Smooth muscle cell (in vitro differentiated cells): ENCODE measurements around the gene ELMO1. TPM values are rescaled to one million over a fixed set of nuclear protein-coding genes. Genes with fewer than 3 reads are reported as not detected.

Experiments used
- DNase-seq: peaks from one replicate; lab custom pipeline; 2025; ENCODE audit not compliant: unreplicated experiment; lab: John Stamatoyannopoulos, UW
- H2AFZ ChIP-seq: fragments of 200-600 bp; sonication (generic); 2 replicates; pipeline ENCODE4 v1.6.0; 2016; ENCODE audit warnings: antibody characterized with exemption, low read depth, mild to moderate bottlenecking
- H3F3A ChIP-seq: fragments of 200-600 bp; sonication (generic); 2 replicates; pipeline ENCODE4 v1.6.0; 2017; ENCODE audit warnings: antibody characterized with exemption, low read depth
- H3K27ac ChIP-seq: fragments of 200-600 bp; sonication (generic); 2 replicates; pipeline ENCODE4 v1.5.1; 2016; ENCODE audit warnings: low read depth, mild to moderate bottlenecking
- H3K27me3 ChIP-seq: fragments of 200-600 bp; sonication (generic); 2 replicates; pipeline ENCODE4 v1.6.1; 2016; ENCODE audit warnings: low read depth, mild to moderate bottlenecking
- H3K36me3 ChIP-seq: fragments of 200-600 bp; sonication (generic); 2 replicates; pipeline ENCODE4 v1.5.1; 2016; ENCODE audit warnings: low read depth
- H3K4me1 ChIP-seq: fragments of 200-600 bp; sonication (generic); 2 replicates; pipeline ENCODE4 v1.5.1; 2016; ENCODE audit warnings: low read depth
- H3K4me2 ChIP-seq: fragments of 200-600 bp; sonication (generic); 2 replicates; pipeline ENCODE4 v1.6.0; 2016; ENCODE audit warnings: mild to moderate bottlenecking
- H3K4me3 ChIP-seq: fragments of 200-600 bp; sonication (generic); 2 replicates; pipeline ENCODE4 v1.5.1; 2016; ENCODE audit warnings: mild to moderate bottlenecking
- H3K79me2 ChIP-seq: fragments of 200-600 bp; sonication (generic); 2 replicates; pipeline ENCODE4 v1.6.0; 2016; ENCODE audit warnings: low read depth, mild to moderate bottlenecking
- H3K9ac ChIP-seq: fragments of 200-600 bp; sonication (generic); 2 replicates; pipeline ENCODE4 v1.6.0; 2016; ENCODE audit warnings: low read depth
- H3K9me3 ChIP-seq: fragments of 200-600 bp; sonication (generic); replicated peaks from 2 replicates; pipeline ENCODE4 v1.5.1; 2016; ENCODE audit warnings: low read depth
- H4K20me1 ChIP-seq: fragments of 200-600 bp; sonication (generic); 2 replicates; pipeline ENCODE4 v1.6.0; 2016; ENCODE audit warnings: low read depth
- WGBS: methylation state at CpG from one replicate; pipeline ENCODE4 v1.1.7; 2016; ENCODE audit warnings: low lambda C conversion rate; 5-methylcytosine and 5-hydroxymethylcytosine counted together
- polyA plus RNA-seq: library from polyadenylated mRNA; unstranded; fragments of >200 nt; fragmentation: Nextera tagmentation; extraction: Ambion mirVana; gene quantifications from 2 replicates; pipeline ENCODE4 v1.2.1, GENCODE V29; 2016
- total RNA-seq: library from RNA; depleted of rRNA; stranded (reverse); fragments of >200 nt; gene quantifications from 2 replicates; pipeline ENCODE4 v1.2.3, GENCODE V29; 2014
- TF ChIP-seq, protein P1 (sequence below): fragments of 200-600 bp; sonication (generic); IDR thresholded peaks from 2 replicates; pipeline ENCODE4 v1.5.1; 2017; ENCODE audit warnings: borderline replicate concordance, mild to moderate bottlenecking, antibody characterized with exemption; ENCODE audit not compliant: insufficient read depth, poor library complexity, severe bottlenecking

The ELMO1 gene
- total and polyA plus RNA-seq, 2 experiments from 2014 or later, result 8.2 to 36.0 TPM

GRCh38 chr7:36827726-36828703 is 620.6 kb downstream of the ELMO1 start:
- Histone ChIP-seq H3K36me3 (no peaks in the 10 kb centered on the region), H3K9ac (no peak overlapping the region), H3K4me2 (no peak overlapping the region), H3K4me3 (no peak overlapping the region), H3K27ac (no peak overlapping the region), H3K4me1 (no peaks in the 10 kb centered on the region), H3K9me3 (peaks cover 6% of the 10 kb centered on the region), H3K79me2 (no peaks in the 10 kb centered on the region), H3K27me3 (peaks cover 4% of the 10 kb centered on the region), H3F3A (no peaks in the 10 kb centered on the region), H2AFZ (no peak overlapping the region), H4K20me1 (no peaks in the 10 kb centered on the region)
- TF ChIP-seq, protein P1, sequence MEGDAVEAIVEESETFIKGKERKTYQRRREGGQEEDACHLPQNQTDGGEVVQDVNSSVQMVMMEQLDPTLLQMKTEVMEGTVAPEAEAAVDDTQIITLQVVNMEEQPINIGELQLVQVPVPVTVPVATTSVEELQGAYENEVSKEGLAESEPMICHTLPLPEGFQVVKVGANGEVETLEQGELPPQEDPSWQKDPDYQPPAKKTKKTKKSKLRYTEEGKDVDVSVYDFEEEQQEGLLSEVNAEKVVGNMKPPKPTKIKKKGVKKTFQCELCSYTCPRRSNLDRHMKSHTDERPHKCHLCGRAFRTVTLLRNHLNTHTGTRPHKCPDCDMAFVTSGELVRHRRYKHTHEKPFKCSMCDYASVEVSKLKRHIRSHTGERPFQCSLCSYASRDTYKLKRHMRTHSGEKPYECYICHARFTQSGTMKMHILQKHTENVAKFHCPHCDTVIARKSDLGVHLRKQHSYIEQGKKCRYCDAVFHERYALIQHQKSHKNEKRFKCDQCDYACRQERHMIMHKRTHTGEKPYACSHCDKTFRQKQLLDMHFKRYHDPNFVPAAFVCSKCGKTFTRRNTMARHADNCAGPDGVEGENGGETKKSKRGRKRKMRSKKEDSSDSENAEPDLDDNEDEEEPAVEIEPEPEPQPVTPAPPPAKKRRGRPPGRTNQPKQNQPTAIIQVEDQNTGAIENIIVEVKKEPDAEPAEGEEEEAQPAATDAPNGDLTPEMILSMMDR, result no peak
- DNase-seq, result no peak
- 91% methylated on average over 8 of the region's 8 CpGs for WGBS

DNA sequence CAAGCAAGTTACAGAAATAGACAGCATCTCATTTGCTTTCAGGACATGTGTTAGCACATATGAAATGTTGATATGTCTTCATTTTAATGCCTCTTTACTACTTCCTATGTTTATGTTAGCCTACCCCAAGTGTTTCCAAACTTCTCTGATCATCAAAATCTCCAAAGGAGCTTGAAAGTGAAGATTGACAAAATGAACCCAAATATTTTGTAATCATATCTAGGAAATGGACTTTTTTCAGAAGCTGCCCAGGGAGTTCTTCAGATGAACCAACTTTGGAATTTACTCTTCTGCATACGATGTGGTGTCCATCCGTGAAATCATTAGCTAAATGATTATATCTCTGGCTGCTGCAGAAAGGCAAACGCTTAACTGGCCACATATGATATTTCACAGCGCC is 623.2 kb downstream of the ELMO1 start:
- Histone ChIP-seq H3K4me3 (no peak overlapping the region), H3K4me2 (no peak overlapping the region), H3K79me2 (no peaks in the 10 kb centered on the region), H2AFZ (no peak overlapping the region), H3K9ac (no peak overlapping the region), H3K9me3 (peaks cover 6% of the 10 kb centered on the region), H4K20me1 (no peaks in the 10 kb centered on the region), H3K4me1 (no peaks in the 10 kb centered on the region), H3K27ac (no peak overlapping the region), H3F3A (no peaks in the 10 kb centered on the region), H3K27me3 (peaks cover 4% of the 10 kb centered on the region), H3K36me3 (no peaks in the 10 kb centered on the region)
- TF ChIP-seq, protein P1, result no peak
- DNase-seq, result no peak
- WGBS, result 95% methylated on average over 4 of the region's 4 CpGs

DNA sequence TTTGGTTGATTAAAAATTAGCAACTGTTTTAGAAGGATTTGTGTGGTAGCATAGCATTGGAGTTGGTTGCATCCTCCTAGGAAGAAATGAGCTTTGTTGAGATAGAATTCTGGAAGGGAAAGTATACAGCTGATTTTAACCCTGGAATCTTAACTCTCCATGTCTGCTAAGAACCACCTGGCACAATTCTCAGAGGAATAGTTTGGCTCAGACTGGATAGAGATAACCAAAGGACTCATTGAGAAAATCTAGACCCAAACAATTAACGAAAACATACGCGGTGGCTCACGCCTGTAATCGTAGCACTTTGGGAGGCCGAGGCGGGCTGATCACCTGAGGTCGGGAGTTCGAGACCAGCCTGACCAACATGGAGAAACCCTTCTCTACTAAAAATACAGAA is 625.3 kb downstream of the ELMO1 start:
- 98% methylated on average over 9 of the region's 9 CpGs for WGBS
- H3K79me2 ChIP-seq, result no peaks in the 10 kb centered on the region

More for the DNA sequence above, 625.3 kb downstream of the ELMO1 start:
- Histone ChIP-seq H3K4me1 (no peaks in the 10 kb centered on the region), H3K9ac (no peak overlapping the region), H2AFZ (no peak overlapping the region), H3K27ac (no peak overlapping the region), H3K4me3 (no peak overlapping the region), H4K20me1 (no peaks in the 10 kb centered on the region), H3K4me2 (no peak overlapping the region), H3K27me3 (peaks cover 4% of the 10 kb centered on the region), H3K36me3 (no peaks in the 10 kb centered on the region), H3F3A (no peaks in the 10 kb centered on the region), H3K9me3 (no peaks in the 10 kb centered on the region)
- no peak for DNase-seq
- TF ChIP-seq, protein P1, result no peak
